RWPE2 (cell line): ENCODE measurements around the gene ZNF100.
"Not testable (repeated sequence)": the region's sequence is repeated elsewhere in the genome, so short reads cannot be mapped to it uniquely, and the experiment has no call there.

Experiments used
- ATAC-seq: fragments of 200-7000 bp; cut with Tn5 transposase; 3 replicates; pipeline ENCODE4 v1.9.1; 2021; ENCODE audit warnings: low read depth
- DNase-seq: peaks from one replicate; pipeline ENCODE4 v3.0.0-alpha.2; 2020; ENCODE audit warnings: low spot score
- H3K27ac ChIP-seq: fragments of 450-650 bp; 2 replicates; pipeline ENCODE4 v1.5.1; 2017; ENCODE audit warnings: mild to moderate bottlenecking; ENCODE audit not compliant: poor library complexity, severe bottlenecking
- H3K27me3 ChIP-seq: fragments of 250-450 bp; sonication (Bioruptor Pico); 2 replicates; pipeline ENCODE4 v1.5.1; 2021; ENCODE audit warnings: mild to moderate bottlenecking, moderate library complexity; ENCODE audit not compliant: insufficient read depth, poor library complexity, severe bottlenecking
- H3K36me3 ChIP-seq: fragments of 250-450 bp; sonication (Bioruptor Pico); 2 replicates; pipeline ENCODE4 v1.5.1; 2020; ENCODE audit warnings: low read depth, mild to moderate bottlenecking, moderate library complexity
- H3K4me1 ChIP-seq: fragments of 250-450 bp; sonication (Bioruptor Pico); 2 replicates; pipeline ENCODE4 v1.5.1; 2021; ENCODE audit warnings: mild to moderate bottlenecking, moderate library complexity; ENCODE audit not compliant: insufficient read depth, poor library complexity, severe bottlenecking
- H3K4me3 ChIP-seq: fragments of 250-450 bp; sonication (Bioruptor Pico); 2 replicates; pipeline ENCODE4 v1.5.1; 2021; ENCODE audit warnings: mild to moderate bottlenecking, moderate library complexity; ENCODE audit not compliant: severe bottlenecking
- H3K9me3 ChIP-seq: fragments of 250-450 bp; sonication (Bioruptor Pico); 2 replicates; pipeline ENCODE4 v1.5.1; 2021; ENCODE audit warnings: mild to moderate bottlenecking, moderate library complexity; ENCODE audit not compliant: severe bottlenecking
- TF ChIP-seq, protein P1 (sequence below): fragments of 450-650 bp; IDR thresholded peaks from one replicate; pipeline ENCODE4 v1.5.1; 2017; ENCODE audit warnings: mild to moderate bottlenecking, moderate library complexity; ENCODE audit not compliant: poor library complexity, severe bottlenecking

The ZNF100 gene

DNA sequence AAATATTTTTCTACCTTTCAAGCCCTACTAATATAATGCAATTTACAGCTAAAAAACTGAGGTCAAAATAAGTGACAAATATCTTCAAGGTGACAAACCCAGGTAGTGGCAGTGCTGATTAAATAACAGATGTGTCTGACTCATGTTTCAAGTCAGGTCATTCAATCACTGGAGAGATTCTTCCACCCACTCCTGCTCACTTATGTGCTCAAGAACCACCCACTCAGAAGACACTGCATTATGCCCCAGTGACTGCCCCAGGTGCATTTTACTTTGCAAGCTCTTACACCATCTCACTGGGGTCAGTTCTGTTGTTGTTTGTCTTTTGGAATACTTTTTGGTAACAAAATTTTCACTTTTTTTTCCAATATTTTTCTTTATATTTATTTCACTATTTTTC, 2.2 kb downstream of the ZNF100 start:
- Histone ChIP-seq H3K27ac (no peak overlapping the region), H3K4me1 (no peaks in the 10 kb centered on the region), H3K27me3 (no peaks in the 10 kb centered on the region), H3K36me3 (peaks cover 53% of the 10 kb centered on the region), H3K9me3 (no peaks in the 10 kb centered on the region), H3K4me3 (no peak overlapping the region)
- DNase-seq (no peak), ATAC-seq (no peak)
- TF ChIP-seq, protein P1, sequence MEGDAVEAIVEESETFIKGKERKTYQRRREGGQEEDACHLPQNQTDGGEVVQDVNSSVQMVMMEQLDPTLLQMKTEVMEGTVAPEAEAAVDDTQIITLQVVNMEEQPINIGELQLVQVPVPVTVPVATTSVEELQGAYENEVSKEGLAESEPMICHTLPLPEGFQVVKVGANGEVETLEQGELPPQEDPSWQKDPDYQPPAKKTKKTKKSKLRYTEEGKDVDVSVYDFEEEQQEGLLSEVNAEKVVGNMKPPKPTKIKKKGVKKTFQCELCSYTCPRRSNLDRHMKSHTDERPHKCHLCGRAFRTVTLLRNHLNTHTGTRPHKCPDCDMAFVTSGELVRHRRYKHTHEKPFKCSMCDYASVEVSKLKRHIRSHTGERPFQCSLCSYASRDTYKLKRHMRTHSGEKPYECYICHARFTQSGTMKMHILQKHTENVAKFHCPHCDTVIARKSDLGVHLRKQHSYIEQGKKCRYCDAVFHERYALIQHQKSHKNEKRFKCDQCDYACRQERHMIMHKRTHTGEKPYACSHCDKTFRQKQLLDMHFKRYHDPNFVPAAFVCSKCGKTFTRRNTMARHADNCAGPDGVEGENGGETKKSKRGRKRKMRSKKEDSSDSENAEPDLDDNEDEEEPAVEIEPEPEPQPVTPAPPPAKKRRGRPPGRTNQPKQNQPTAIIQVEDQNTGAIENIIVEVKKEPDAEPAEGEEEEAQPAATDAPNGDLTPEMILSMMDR, result no peak

DNA sequence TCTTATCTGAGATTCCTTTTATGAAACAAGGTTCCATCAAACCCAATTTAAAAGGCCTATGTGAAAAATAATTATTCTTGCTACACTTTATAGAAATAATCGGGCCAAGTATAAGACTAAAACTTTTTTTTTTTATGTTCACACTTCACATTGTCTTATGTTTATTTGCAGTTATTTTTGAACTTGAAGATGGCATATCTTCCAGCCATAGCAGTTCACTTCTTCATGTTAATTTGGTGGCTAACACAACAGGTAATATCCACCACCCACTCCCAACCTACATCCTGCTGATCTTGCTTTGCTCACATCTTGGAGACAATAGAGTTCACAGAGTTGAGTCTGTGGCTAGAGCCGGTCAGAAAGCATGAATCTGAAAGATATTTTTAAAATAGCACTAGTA, 5.8 kb downstream of the ZNF100 start:
- H3K27me3 ChIP-seq, ATAC-seq, DNase-seq, H3K4me3 ChIP-seq, H3K9me3 ChIP-seq, H3K4me1 ChIP-seq, H3K27ac ChIP-seq: not testable (repeated sequence)
- peaks cover 57% of the 10 kb centered on the region for H3K36me3 ChIP-seq

DNA sequence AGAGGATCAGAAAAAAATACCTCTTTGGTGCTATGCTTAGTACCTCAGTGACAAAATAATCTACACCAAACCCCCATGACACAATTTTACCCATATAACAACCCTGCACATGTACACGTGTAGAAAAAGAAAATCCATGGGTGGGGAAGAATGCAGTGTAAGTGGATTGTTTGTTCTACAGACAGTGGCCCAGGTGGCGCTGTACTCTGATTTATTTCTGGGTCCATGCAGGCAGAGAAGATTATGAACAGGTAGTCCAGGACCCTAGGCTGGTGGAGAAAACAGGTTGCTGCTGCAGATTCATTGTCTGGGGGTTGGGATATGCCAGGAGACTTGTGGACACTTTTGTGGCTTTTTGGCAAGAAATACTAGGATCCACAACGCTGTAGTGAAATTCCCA, 9.1 kb downstream of the ZNF100 start:
- H3K36me3 ChIP-seq, result peaks cover 43% of the 10 kb centered on the region
- no peaks in the 10 kb centered on the region for H3K27me3 ChIP-seq
- H3K4me1 ChIP-seq, result no peaks in the 10 kb centered on the region
- no peaks in the 10 kb centered on the region for H3K9me3 ChIP-seq
- TF ChIP-seq, protein P1, result no peak
- no peak for DNase-seq
- ATAC-seq, result no peak
- H3K27ac ChIP-seq, result no peak overlapping the region
- no peak overlapping the region for H3K4me3 ChIP-seq

DNA sequence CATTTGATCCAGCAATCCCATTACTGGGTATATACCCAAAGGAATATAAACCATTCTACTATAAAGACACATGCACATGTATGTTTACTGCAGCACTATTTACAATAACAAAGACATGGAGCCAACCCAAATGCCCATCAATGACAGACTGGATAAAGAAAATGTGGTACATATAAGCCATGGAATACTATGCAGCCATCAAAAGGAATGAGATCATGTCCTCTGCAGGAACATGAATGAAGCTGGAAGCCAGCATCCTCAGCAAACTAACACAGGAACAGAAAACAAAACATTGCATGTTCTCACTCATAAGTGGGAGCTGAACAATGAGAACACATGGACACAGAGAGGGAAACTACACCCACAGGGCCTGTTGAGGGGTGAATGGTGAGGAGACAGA, 11.8 kb downstream of the ZNF100 start:
- DNase-seq, result not testable (repeated sequence)

DNA sequence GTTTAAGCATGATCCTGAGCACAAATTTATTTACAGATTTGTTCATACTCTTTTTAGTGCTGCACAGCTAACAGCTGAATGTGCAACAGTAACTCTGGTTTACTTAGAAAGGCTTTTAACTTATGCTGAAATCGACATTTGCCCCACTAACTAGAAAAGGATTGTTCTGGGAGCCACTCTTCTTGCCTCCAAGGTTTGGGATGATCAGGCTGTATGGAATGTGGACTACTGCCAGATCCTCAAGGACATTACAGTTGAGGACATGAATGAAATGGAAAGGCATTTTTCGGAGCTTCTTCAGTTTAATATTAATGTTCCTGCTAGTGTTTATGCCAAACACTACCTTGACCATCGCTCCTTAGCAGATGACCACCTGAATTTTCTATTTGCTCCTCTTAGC, 16.0 kb downstream of the ZNF100 start:
- no peak overlapping the region for H3K4me3 ChIP-seq
- no peaks in the 10 kb centered on the region for H3K27me3 ChIP-seq
- H3K27ac ChIP-seq, result no peak overlapping the region
- H3K36me3 ChIP-seq, result peaks cover 25% of the 10 kb centered on the region
- DNase-seq (no peak), ATAC-seq (no peak)
- TF ChIP-seq, protein P1, result no peak
- H3K4me1 ChIP-seq, result no peaks in the 10 kb centered on the region
- H3K9me3 ChIP-seq, result no peaks in the 10 kb centered on the region

More for the DNA sequence above, 11.8 kb downstream of the ZNF100 start:
- H3K4me3 ChIP-seq, H3K4me1 ChIP-seq, H3K9me3 ChIP-seq, H3K27ac ChIP-seq, H3K27me3 ChIP-seq, ATAC-seq: not testable (repeated sequence)
- H3K36me3 ChIP-seq, result peaks cover 27% of the 10 kb centered on the region

DNA sequence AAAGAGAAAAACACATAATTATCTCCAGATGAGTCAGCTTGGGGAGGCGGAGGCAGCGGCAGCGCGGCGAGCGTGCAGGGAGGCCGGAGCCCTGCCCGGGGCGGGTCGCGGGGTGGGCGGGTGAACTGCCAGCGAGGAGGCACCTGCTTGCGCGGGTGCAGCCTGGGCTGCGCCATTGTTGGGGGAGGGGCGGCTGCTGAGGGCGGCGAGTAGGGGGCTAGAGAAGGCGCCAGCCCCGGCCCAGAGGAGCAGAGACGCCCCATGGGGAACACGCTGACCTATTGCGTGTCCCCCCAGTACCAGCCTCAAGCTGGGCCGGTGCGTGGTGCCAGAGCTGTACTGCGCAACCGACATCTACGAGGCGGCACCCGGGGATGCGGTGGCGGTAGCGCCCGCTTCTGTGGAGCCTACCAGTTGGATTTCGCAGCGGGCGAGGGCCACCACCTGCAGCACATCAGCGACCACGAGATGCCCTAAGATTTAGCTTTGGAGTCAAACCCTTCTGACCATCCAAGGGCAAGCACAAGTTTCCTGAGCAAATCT, 16.7 kb downstream of the ZNF100 start:
- peak; percentile 45 for DNase-seq
- TF ChIP-seq, protein P1, result no peak
- H3K4me1 ChIP-seq, result no peaks in the 10 kb centered on the region
- H3K36me3 ChIP-seq, result peaks cover 25% of the 10 kb centered on the region
- no peaks in the 10 kb centered on the region for H3K27me3 ChIP-seq
- H3K4me3 ChIP-seq, result no peak overlapping the region
- no peak overlapping the region for H3K27ac ChIP-seq
- peaks cover 4% of the 10 kb centered on the region for H3K9me3 ChIP-seq
- no peak for ATAC-seq
